SK-N-SH (cell line): ENCODE data around the gene INO80. TPM values are rescaled to one million over a fixed set of nuclear protein-coding genes. Genes with fewer than 3 reads are reported as not detected.
A peak's percentile ranks its signal among the peaks of the same experiment; 100 is the strongest.

Source experiments
- CTCF ChIA-PET: fragments of 300-600, 350-600 bp; formaldehyde crosslinking; extraction: SDS; loops from one replicate; lab custom pipeline; 2021; lab: Yijun Ruan, JAX
- POLR2A ChIA-PET: fragments of 350-600 bp; sonication (Branson Sonifier 250); formaldehyde crosslinking; extraction: SDS; loops from one replicate; lab custom pipeline; 2020; ENCODE audit warnings: antibody characterized with exemption, inconsistent platforms; lab: Yijun Ruan, JAX
- DNase-seq: peaks from one replicate; pipeline ENCODE4 v3.0.0; 2012
- H2AFZ ChIP-seq: fragments of 200-600 bp; sonication (generic); 2 replicates; pipeline ENCODE4 v1.8.1; 2016; ENCODE audit warnings: antibody characterized with exemption, mild to moderate bottlenecking, low read depth
- H3F3A ChIP-seq: fragments of 200-600 bp; sonication (generic); replicated peaks from 2 replicates; pipeline ENCODE3; 2016; ENCODE audit warnings: antibody characterized with exemption, mild to moderate bottlenecking; ENCODE audit not compliant: insufficient read depth
- H3K27ac ChIP-seq, 2 experiments: fragments of 200-500 bp in 1 of 2; fragments of 200-600 bp in 1 of 2; sonication (Bioruptor generic) in 1 of 2; sonication (generic), shearing (Covaris generic) in 1 of 2; 2 replicates each; pipeline versions ENCODE4 v1.5.1 to v1.6.1; 2014 to 2016; ENCODE audit warnings: low read depth in 2 of 2, inconsistent platforms in 1 of 2, low read length in 1 of 2, mild to moderate bottlenecking in 1 of 2, mixed read lengths in 1 of 2
- H3K27me3 ChIP-seq: fragments of 200-600 bp; sonication (generic), shearing (Covaris generic); 2 replicates; pipeline ENCODE4 v1.6.1; 2016; ENCODE audit warnings: mixed run types; ENCODE audit not compliant: insufficient read depth
- H3K36me3 ChIP-seq, 2 experiments: fragments of 200-500 bp in 1 of 2; fragments of 200-600 bp in 1 of 2; sonication (Bioruptor generic) in 1 of 2; sonication (generic) in 1 of 2; replicated peaks in 1 of 2; 2 replicates each; pipeline versions ENCODE3 to v1.5.1; 2014 to 2016; ENCODE audit warnings: low read length in 1 of 2, mild to moderate bottlenecking in 1 of 2; ENCODE audit not compliant: insufficient read depth in 2 of 2, control insufficient read depth in 1 of 2
- H3K4me1 ChIP-seq, 2 experiments: fragments of 200-500 bp in 1 of 2; fragments of 200-600 bp in 1 of 2; sonication (Bioruptor generic) in 1 of 2; sonication (generic), shearing (Covaris generic) in 1 of 2; 2 replicates each; pipeline versions ENCODE4 v1.5.1 to v1.6.1; 2014 to 2016; ENCODE audit warnings: low read depth in 1 of 2, low read length in 1 of 2, mixed run types in 1 of 2; ENCODE audit not compliant: insufficient read depth in 2 of 2, control insufficient read depth in 1 of 2
- H3K4me2 ChIP-seq: fragments of 200-600 bp; sonication (generic), shearing (Covaris generic); 2 replicates; pipeline ENCODE4 v1.6.1; 2017; ENCODE audit warnings: mixed run types
- H3K4me3 ChIP-seq, 2 experiments: fragments of 200-500 bp in 1 of 2; fragments of 200-600 bp in 1 of 2; sonication (Bioruptor generic) in 1 of 2; sonication (generic), shearing (Covaris generic) in 1 of 2; 2 replicates each; pipeline versions ENCODE4 v1.5.1 to v1.8.1; 2014 to 2016; ENCODE audit warnings: low read depth in 2 of 2, inconsistent platforms in 1 of 2, low read length in 1 of 2, mild to moderate bottlenecking in 1 of 2, mixed read lengths in 1 of 2, moderate library complexity in 1 of 2
- H3K79me2 ChIP-seq: fragments of 200-600 bp; sonication (generic); 2 replicates; pipeline ENCODE4 v1.8.1; 2017; ENCODE audit warnings: mild to moderate bottlenecking; ENCODE audit not compliant: insufficient read depth
- H3K9ac ChIP-seq: fragments of 200-600 bp; sonication (generic); 2 replicates; pipeline ENCODE4 v1.6.1; 2017; ENCODE audit warnings: mixed run types
- H3K9me2 ChIP-seq: fragments of 200-600 bp; sonication (generic); 2 replicates; pipeline ENCODE4 v1.6.1; 2017; ENCODE audit warnings: mixed run types
- H3K9me3 ChIP-seq: fragments of 200-600 bp; sonication (generic); 2 replicates; pipeline ENCODE4 v1.6.1; 2017; ENCODE audit warnings: mixed run types, mild to moderate bottlenecking, moderate library complexity
- H4K20me1 ChIP-seq: fragments of 200-600 bp; sonication (generic); 2 replicates; pipeline ENCODE4 v1.6.1; 2017; ENCODE audit warnings: mild to moderate bottlenecking, mixed run types; ENCODE audit not compliant: insufficient read depth
- ELF1 ChIP-seq: IDR thresholded peaks from 2 replicates; pipeline ENCODE4 v1.4.0; 2012
- EZH2phosphoT487 ChIP-seq: fragments of 200-600 bp; sonication (generic); IDR thresholded peaks from 2 replicates; pipeline ENCODE4 v1.6.1; 2017; ENCODE audit warnings: low read depth, mixed run types, mild to moderate bottlenecking, antibody characterized with exemption, moderate library complexity, borderline replicate concordance
- FOSL2 ChIP-seq: IDR thresholded peaks from 2 replicates; pipeline ENCODE4 v1.4.0; 2012; ENCODE audit warnings: low read depth, mild to moderate bottlenecking, moderate library complexity, borderline replicate concordance
- FOXM1 ChIP-seq: IDR thresholded peaks from 2 replicates; pipeline ENCODE4 v1.4.0; 2012; ENCODE audit warnings: low read depth, mild to moderate bottlenecking
- GATA2 ChIP-seq: sonication (generic); formaldehyde crosslinking; IDR thresholded peaks from 2 replicates; pipeline ENCODE4 v1.5.0; 2020; ENCODE audit warnings: mild to moderate bottlenecking, missing genetic modification reagents
- JUND ChIP-seq: IDR thresholded peaks from 2 replicates; pipeline ENCODE4 v1.4.0; 2012
- NRF1 ChIP-seq: IDR thresholded peaks from 2 replicates; pipeline ENCODE4 v1.6.1; 2012; ENCODE audit warnings: low read depth, mild to moderate bottlenecking, low read length
- RCOR1 ChIP-seq: fragments of 150-350 bp; IDR thresholded peaks from 2 replicates; pipeline ENCODE4 v1.6.1; 2017; ENCODE audit warnings: antibody characterized with exemption, low read length
- RXRA ChIP-seq: IDR thresholded peaks from 2 replicates; pipeline ENCODE4 v1.4.0; 2012; ENCODE audit warnings: low read depth, mild to moderate bottlenecking, borderline replicate concordance
- SMC3 ChIP-seq: IDR thresholded peaks from 2 replicates; pipeline ENCODE4 v1.6.1; 2012; ENCODE audit warnings: low read depth, low read length, improper control_type of control experiment
- TCF12 ChIP-seq: IDR thresholded peaks from 2 replicates; pipeline ENCODE4 v1.4.0; 2012
- YY1 ChIP-seq: IDR thresholded peaks from 2 replicates; pipeline ENCODE4 v1.4.0; 2012; ENCODE audit warnings: low read depth, mild to moderate bottlenecking
- WGBS: methylation state at CpG from one replicate; pipeline ENCODE4 v1.1.6; 2017; ENCODE audit warnings: low lambda C conversion rate; 5-methylcytosine and 5-hydroxymethylcytosine counted together
- polyA plus RNA-seq, 3 experiments: library from polyadenylated mRNA; depleted of rRNA; stranded (reverse); fragments of >200 nt; gene quantifications; 2 replicates each; pipeline ENCODE4 v1.2.3, GENCODE V29; 2012
- TF ChIP-seq, protein P1 (sequence below): IDR thresholded peaks from 2 replicates; pipeline ENCODE4 v1.6.1; 2012; ENCODE audit warnings: mild to moderate bottlenecking, low read depth, low read length, moderate library complexity
- TF ChIP-seq, protein P2 (sequence below): fragments of 200-600 bp; sonication (generic); IDR thresholded peaks from 2 replicates; pipeline ENCODE4 v1.6.1; 2017; ENCODE audit warnings: antibody characterized with exemption, mild to moderate bottlenecking, moderate library complexity

INO80 gene
- polyA plus RNA-seq, 1 of the 3 experiments (the other 2 are of a cell fraction): 4.6 TPM

DNA sequence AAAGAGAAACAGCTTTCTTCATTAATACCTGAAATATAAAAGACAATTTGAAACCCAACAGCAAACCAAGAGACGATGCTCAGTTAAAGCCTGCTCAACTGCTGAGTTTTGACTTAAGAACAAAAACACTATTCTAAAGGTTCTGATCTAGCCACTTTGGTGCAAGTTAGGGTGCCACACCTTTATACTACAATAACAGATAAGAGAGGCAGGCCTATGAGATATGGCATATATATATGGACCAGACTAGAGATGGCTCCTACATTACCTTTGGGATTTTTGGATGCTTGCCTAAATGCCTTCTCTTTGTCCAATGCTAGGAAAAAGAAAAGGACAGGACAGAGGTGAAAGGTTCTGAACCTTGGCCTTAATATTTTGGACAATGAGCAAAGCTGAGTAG lies 68.6 kb downstream of the INO80 start:
- Histone ChIP-seq H3K27me3 (no peaks in the 10 kb centered on the region), H3K4me3 (no peak overlapping the region), H3K36me3 (peaks cover 46 to 78% of the 10 kb centered on the region in 2 experiments), H3K4me1 (no peaks in the 10 kb centered on the region; a peak in 1 of 4 replicates), H3K4me2 (no peak overlapping the region), H3K9ac (no peak overlapping the region), H3K27ac (no peak overlapping the region), H4K20me1 (no peaks in the 10 kb centered on the region), H2AFZ (no peak overlapping the region), H3K9me2 (no peaks in the 10 kb centered on the region), H3K79me2 (0 out of 2 replicates have a peak, but pooled peaks cover 2% of the 10 kb centered on the region), H3K9me3 (no peaks in the 10 kb centered on the region), H3F3A (peaks cover 5% of the 10 kb centered on the region)
- WGBS: 96% methylated on average over 1 of the region's 1 CpG
- no peak for DNase-seq
- ChIA-PET POLR2A (no interaction called here), CTCF (interaction anchor here (1.1 kb wide), 1 partner anchor 144 kb away, joined by 4 read pairs; no protein-coding TSS in a partner anchor)
- TF ChIP-seq NRF1 (no peak), FOXM1 (no peak), SMC3 (no peak), JUND (no peak), FOSL2 (no peak), GATA2 (no peak), YY1 (no peak)
- TF ChIP-seq, protein P1, sequence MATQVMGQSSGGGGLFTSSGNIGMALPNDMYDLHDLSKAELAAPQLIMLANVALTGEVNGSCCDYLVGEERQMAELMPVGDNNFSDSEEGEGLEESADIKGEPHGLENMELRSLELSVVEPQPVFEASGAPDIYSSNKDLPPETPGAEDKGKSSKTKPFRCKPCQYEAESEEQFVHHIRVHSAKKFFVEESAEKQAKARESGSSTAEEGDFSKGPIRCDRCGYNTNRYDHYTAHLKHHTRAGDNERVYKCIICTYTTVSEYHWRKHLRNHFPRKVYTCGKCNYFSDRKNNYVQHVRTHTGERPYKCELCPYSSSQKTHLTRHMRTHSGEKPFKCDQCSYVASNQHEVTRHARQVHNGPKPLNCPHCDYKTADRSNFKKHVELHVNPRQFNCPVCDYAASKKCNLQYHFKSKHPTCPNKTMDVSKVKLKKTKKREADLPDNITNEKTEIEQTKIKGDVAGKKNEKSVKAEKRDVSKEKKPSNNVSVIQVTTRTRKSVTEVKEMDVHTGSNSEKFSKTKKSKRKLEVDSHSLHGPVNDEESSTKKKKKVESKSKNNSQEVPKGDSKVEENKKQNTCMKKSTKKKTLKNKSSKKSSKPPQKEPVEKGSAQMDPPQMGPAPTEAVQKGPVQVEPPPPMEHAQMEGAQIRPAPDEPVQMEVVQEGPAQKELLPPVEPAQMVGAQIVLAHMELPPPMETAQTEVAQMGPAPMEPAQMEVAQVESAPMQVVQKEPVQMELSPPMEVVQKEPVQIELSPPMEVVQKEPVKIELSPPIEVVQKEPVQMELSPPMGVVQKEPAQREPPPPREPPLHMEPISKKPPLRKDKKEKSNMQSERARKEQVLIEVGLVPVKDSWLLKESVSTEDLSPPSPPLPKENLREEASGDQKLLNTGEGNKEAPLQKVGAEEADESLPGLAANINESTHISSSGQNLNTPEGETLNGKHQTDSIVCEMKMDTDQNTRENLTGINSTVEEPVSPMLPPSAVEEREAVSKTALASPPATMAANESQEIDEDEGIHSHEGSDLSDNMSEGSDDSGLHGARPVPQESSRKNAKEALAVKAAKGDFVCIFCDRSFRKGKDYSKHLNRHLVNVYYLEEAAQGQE: no peak
- TF ChIP-seq, protein P2, sequence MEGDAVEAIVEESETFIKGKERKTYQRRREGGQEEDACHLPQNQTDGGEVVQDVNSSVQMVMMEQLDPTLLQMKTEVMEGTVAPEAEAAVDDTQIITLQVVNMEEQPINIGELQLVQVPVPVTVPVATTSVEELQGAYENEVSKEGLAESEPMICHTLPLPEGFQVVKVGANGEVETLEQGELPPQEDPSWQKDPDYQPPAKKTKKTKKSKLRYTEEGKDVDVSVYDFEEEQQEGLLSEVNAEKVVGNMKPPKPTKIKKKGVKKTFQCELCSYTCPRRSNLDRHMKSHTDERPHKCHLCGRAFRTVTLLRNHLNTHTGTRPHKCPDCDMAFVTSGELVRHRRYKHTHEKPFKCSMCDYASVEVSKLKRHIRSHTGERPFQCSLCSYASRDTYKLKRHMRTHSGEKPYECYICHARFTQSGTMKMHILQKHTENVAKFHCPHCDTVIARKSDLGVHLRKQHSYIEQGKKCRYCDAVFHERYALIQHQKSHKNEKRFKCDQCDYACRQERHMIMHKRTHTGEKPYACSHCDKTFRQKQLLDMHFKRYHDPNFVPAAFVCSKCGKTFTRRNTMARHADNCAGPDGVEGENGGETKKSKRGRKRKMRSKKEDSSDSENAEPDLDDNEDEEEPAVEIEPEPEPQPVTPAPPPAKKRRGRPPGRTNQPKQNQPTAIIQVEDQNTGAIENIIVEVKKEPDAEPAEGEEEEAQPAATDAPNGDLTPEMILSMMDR: no peak

DNA sequence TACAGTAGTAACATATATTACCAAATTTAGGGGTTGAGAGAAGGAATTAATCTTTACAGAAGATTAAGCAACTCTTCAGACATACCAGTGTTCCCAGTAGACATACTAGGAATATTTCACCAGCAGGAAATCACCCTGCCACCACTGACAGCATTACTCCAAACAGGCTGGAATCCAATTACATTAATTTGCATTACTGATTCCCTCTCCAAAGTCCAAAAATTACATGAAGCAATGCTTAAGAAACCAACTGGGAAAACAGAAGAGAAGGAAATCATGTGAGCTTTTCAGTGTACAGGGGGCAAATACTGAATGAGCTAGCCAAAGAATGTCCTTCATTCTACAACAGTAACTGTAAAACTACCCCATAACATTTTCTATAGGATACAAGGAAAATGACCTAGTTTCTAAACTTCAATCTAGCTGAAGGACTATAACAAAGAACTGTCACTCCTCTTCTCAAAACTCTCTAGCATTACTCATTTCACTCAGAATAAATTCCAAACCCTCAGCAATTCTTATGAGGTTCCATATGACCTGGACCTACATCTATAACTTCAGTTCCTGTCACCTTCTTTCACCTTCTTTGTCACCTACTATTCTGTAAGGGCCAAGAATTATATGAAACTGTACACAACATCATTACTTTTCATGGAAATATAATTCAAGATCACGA lies 72.7 kb downstream of the INO80 start:
- TF ChIP-seq TCF12 (no peak), ELF1 (no peak), EZH2phosphoT487 (no peak), GATA2 (no peak), SMC3 (no peak), RXRA (no peak), RCOR1 (no peak), FOSL2 (no peak)
- CTCF ChIA-PET: interaction anchor here (1.2 to 1.6 kb wide), 2 partner anchors 21 to 141 kb away, joined by 3 to 5 read pairs; no protein-coding TSS in a partner anchor

More for the DNA sequence above, 72.7 kb downstream of the INO80 start:
- Histone ChIP-seq H3K9me3 (no peaks in the 10 kb centered on the region), H2AFZ (no peak overlapping the region), H3K4me1 (no peaks in the 10 kb centered on the region; a peak in 1 of 4 replicates), H3K4me3 (no peak overlapping the region), H3K27me3 (no peaks in the 10 kb centered on the region), H3K9ac (no peak overlapping the region), H3K36me3 (peaks cover 39 to 60% of the 10 kb centered on the region in 2 experiments), H3K79me2 (peaks cover 3% of the 10 kb centered on the region; the same call in 1 of the 2 replicates), H3K9me2 (no peaks in the 10 kb centered on the region), H4K20me1 (no peaks in the 10 kb centered on the region), H3K27ac (0 out of 4 replicates have a peak overlapping the region, but pooled peaks of 1 of the 2 experiments have one; percentile 1), H3K4me2 (no peak overlapping the region), H3F3A (no peaks in the 10 kb centered on the region)
- WGBS: 94% methylated on average over 1 of the region's 1 CpG
- POLR2A ChIA-PET: no interaction called here
- no peak for DNase-seq
